OCI-LY7 (cell line): ENCODE measurements around the gene SPDL1. TPM values are rescaled to one million over a fixed set of nuclear protein-coding genes. Genes with fewer than 3 reads are reported as not detected.

Experiments
- Bru-seq: library from RNA; stranded (reverse); fragments of 400-500 nt; gene quantifications from one replicate; lab custom pipeline; 2021; lab: Mats Ljungman, UMichigan
- BruChase-seq, 2 experiments: library from RNA; stranded (reverse); fragments of 400-500 nt; gene quantifications; one replicate each; lab custom pipeline; 2021; lab: Mats Ljungman, UMichigan
- BruUV-seq: library from RNA; stranded (reverse); fragments of 400-500 nt; replicated peaks from 2 replicates; lab custom pipeline; 2021; lab: Mats Ljungman, UMichigan
- CTCF ChIA-PET: fragments of 300-600 bp; sonication (Branson Sonifier 250); formaldehyde crosslinking; loops from one replicate; lab custom pipeline; 2022; ENCODE audit warnings: antibody characterized with exemption; ENCODE audit not compliant: unreplicated experiment; lab: Charles Lee
- POLR2A ChIA-PET: fragments of 300-600 bp; sonication (Branson Sonifier 250); formaldehyde crosslinking; loops from one replicate; lab custom pipeline; 2022; ENCODE audit warnings: antibody characterized with exemption; lab: Charles Lee
- DNase-seq: peaks from one replicate; pipeline ENCODE4 v3.0.0-alpha.2; 2015; ENCODE audit warnings: low spot score
- H2AFZ ChIP-seq: fragments of 200-600 bp; sonication (generic), shearing (Covaris generic); 2 replicates; pipeline ENCODE4 v1.6.1; 2014; ENCODE audit warnings: mild to moderate bottlenecking, antibody characterized with exemption, low read length, moderate library complexity
- H3K27ac ChIP-seq: fragments of 200-600 bp; sonication (generic); 2 replicates; pipeline ENCODE4 v1.5.1; 2014; ENCODE audit warnings: mixed run types, low read depth, mild to moderate bottlenecking, moderate library complexity, low read length, inconsistent platforms; ENCODE audit not compliant: poor library complexity, severe bottlenecking
- H3K36me3 ChIP-seq: fragments of 200-600 bp; sonication (generic); 2 replicates; pipeline ENCODE4 v1.6.1; 2014; ENCODE audit warnings: mild to moderate bottlenecking, antibody characterized with exemption, low read length, moderate library complexity, mixed read lengths; ENCODE audit not compliant: insufficient read depth
- H3K4me1 ChIP-seq: fragments of 200-600 bp; sonication (generic); 2 replicates; pipeline ENCODE4 v1.5.1; 2014; ENCODE audit warnings: mild to moderate bottlenecking, low read length; ENCODE audit not compliant: insufficient read depth, poor library complexity, severe bottlenecking
- H3K4me2 ChIP-seq: fragments of 200-600 bp; sonication (generic); 2 replicates; pipeline ENCODE4 v1.6.1; 2014; ENCODE audit warnings: mild to moderate bottlenecking, low read length
- H3K4me3 ChIP-seq: fragments of 200-600 bp; sonication (generic); 2 replicates; pipeline ENCODE4 v1.5.1; 2014; ENCODE audit warnings: mild to moderate bottlenecking, low read depth, low read length; ENCODE audit not compliant: poor library complexity, severe bottlenecking
- H3K79me2 ChIP-seq: fragments of 200-600 bp; sonication (generic); 2 replicates; pipeline ENCODE4 v1.6.1; 2016; ENCODE audit warnings: low read depth, mild to moderate bottlenecking, low read length, moderate library complexity, mixed read lengths; ENCODE audit not compliant: insufficient read depth
- H3K9me2 ChIP-seq: fragments of 200-600 bp; sonication (generic); 2 replicates; pipeline ENCODE4 v1.6.1; 2016; ENCODE audit warnings: mild to moderate bottlenecking, low read length, mixed read lengths; ENCODE audit not compliant: insufficient read depth
- H3K9me3 ChIP-seq: fragments of 200-600 bp; sonication (generic); 2 replicates; pipeline ENCODE4 v1.6.1; 2014; ENCODE audit warnings: mild to moderate bottlenecking, mixed run types, low read length, mixed read lengths
- H4K20me1 ChIP-seq: fragments of 200-600 bp; sonication (generic); 2 replicates; pipeline ENCODE4 v1.6.1; 2014; ENCODE audit warnings: mild to moderate bottlenecking, antibody characterized with exemption, low read length, moderate library complexity, mixed read lengths; ENCODE audit not compliant: insufficient read depth
- EZH2phosphoT487 ChIP-seq: fragments of 200-600 bp; sonication (generic); IDR thresholded peaks from 2 replicates; pipeline ENCODE4 v1.6.1; 2018; ENCODE audit warnings: low read depth, borderline replicate concordance, mild to moderate bottlenecking, mixed run types, antibody characterized with exemption, low read length, moderate library complexity, mixed read lengths
- intact Hi-C: fragments of 100-400 bp; cut with micrococcal nuclease; formaldehyde crosslinking; loops from one replicate; pipeline ENCODE4 v1.10.0; 2022; ENCODE audit not compliant: unreplicated experiment
- long read RNA-seq: library from polyadenylated mRNA; stranded (forward); transcript quantifications from one replicate; pipeline ENCODE4 v2.0.0, GENCODE V29; 2022
- total RNA-seq, 2 experiments: library from RNA; depleted of rRNA in 1 of 2; stranded (reverse); fragments of >200 nt in 1 of 2; shearing (Covaris generic) in 1 of 2; gene quantifications; 2 replicates each; pipeline ENCODE4 v1.2.3, GENCODE V29; 2014 to 2022
- TF ChIP-seq, protein P1 (sequence below): fragments of 200-600 bp; sonication (generic); conservative IDR thresholded peaks from 2 replicates; pipeline ENCODE4 v1.5.1; 2014; ENCODE audit warnings: mild to moderate bottlenecking, antibody characterized with exemption, low read length, moderate library complexity, mixed read lengths

SPDL1 gene
- total RNA-seq (2014; rRNA removed; shearing (Covaris generic)) (27.4 and 40.4 TPM in 2 replicates), total RNA-seq (2022) (65.9 and 69.2 TPM in 2 replicates), Bru-seq, nascent RNA (percentile 89 among the genes with signal in this experiment), BruChase-seq, experiment 1, labeled RNA remaining after a 6-hour chase (percentile 83 among the genes with signal in this experiment), BruChase-seq, experiment 2, labeled RNA remaining after a 2-hour chase (percentile 91 among the genes with signal in this experiment)
- long read RNA-seq, transcript SPDL1-201 (12 exons, 2,668 nt): major isoform, 166 of 239 reads
- long read RNA-seq, partial matches to known transcripts: 28 of 239 reads
- long read RNA-seq, other reads (novel, unspliced or antisense): 45 of 239 reads

- ChIA-PET POLR2A (interaction anchor here (0.6 to 2.1 kb wide), 17 partner anchors 12 to 1806 kb away, joined by 3 to 13 read pairs (median 3); partner anchors contain the start of gene DOCK2), CTCF (interaction anchor here (0.9 kb wide), 1 partner anchor 411 kb away, joined by 3 read pairs; no protein-coding TSS in a partner anchor)
- peak within 1 kb of the TSS; percentile 98 for H2AFZ ChIP-seq
- H3K4me3 ChIP-seq: peak within 1 kb of the TSS; percentile 79
- no peak for TF ChIP-seq EZH2phosphoT487
- TF ChIP-seq, protein P1, sequence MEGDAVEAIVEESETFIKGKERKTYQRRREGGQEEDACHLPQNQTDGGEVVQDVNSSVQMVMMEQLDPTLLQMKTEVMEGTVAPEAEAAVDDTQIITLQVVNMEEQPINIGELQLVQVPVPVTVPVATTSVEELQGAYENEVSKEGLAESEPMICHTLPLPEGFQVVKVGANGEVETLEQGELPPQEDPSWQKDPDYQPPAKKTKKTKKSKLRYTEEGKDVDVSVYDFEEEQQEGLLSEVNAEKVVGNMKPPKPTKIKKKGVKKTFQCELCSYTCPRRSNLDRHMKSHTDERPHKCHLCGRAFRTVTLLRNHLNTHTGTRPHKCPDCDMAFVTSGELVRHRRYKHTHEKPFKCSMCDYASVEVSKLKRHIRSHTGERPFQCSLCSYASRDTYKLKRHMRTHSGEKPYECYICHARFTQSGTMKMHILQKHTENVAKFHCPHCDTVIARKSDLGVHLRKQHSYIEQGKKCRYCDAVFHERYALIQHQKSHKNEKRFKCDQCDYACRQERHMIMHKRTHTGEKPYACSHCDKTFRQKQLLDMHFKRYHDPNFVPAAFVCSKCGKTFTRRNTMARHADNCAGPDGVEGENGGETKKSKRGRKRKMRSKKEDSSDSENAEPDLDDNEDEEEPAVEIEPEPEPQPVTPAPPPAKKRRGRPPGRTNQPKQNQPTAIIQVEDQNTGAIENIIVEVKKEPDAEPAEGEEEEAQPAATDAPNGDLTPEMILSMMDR: no peak
- H3K4me2 ChIP-seq: peak within 1 kb of the TSS; percentile 78
- no peaks in the 10 kb centered on the region for H3K9me3 ChIP-seq
- H3K4me1 ChIP-seq: peaks cover 13% of the 10 kb centered on the region
- peaks cover 11% of the 10 kb centered on the region; the same call in 1 of the 2 replicates for H4K20me1 ChIP-seq
- peak; percentile 97 for DNase-seq
- H3K27ac ChIP-seq: peak within 1 kb of the TSS; percentile 55
- intact Hi-C loops: loop anchor here (1.0 to 10.0 kb wide), 6 partner anchors 54 to 1801 kb away; partner anchors contain the start of genes DOCK2, NPM1, PANK3 and RARS1
- TSS peak; percentile 76 for BruUV-seq
- no peaks in the 10 kb centered on the region for H3K9me2 ChIP-seq
- peaks cover 17% of the 10 kb centered on the region for H3K36me3 ChIP-seq
- H3K79me2 ChIP-seq: peaks cover 46% of the 10 kb centered on the region
Observed at GRCh38 chr5:169583424-169584220, at the start of gene SPDL1. Gene SPDL1, plus strand, starts transcription at chr5:169583773. Its CDS starts 4,644 bp downstream, at chr5:169588417.

- Histone ChIP-seq H3K79me2 (no peaks in the 10 kb centered on the region), H3K4me1 (no peaks in the 10 kb centered on the region), H4K20me1 (no peaks in the 10 kb centered on the region), H3K9me2 (no peaks in the 10 kb centered on the region), H3K9me3 (no peaks in the 10 kb centered on the region), H3K27ac (no peak overlapping the region), H3K36me3 (no peaks in the 10 kb centered on the region), H3K4me3 (no peak overlapping the region), H2AFZ (no peak overlapping the region), H3K4me2 (no peak overlapping the region)
- ChIA-PET CTCF (no interaction called here), POLR2A (no interaction called here)
- TF ChIP-seq, protein P1: no peak
- no peak for TF ChIP-seq EZH2phosphoT487
- no peak for DNase-seq
- BruUV-seq: no TSS peak
- intact Hi-C loops: no loop called here
Observed at GRCh38 chr5:169534311-169534880, 49.2 kb upstream of the SPDL1 start.
